GM21737 (cell line): ENCODE measurements around the gene FNDC5.

Source experiments
- ATAC-seq: cut with Tn5 transposase; IDR thresholded peaks from one replicate; pipeline ENCODE4 v1.9.1; 2021; ENCODE audit warnings: mild to moderate bottlenecking, moderate library complexity; ENCODE audit not compliant: unreplicated experiment

FNDC5 gene

DNA sequence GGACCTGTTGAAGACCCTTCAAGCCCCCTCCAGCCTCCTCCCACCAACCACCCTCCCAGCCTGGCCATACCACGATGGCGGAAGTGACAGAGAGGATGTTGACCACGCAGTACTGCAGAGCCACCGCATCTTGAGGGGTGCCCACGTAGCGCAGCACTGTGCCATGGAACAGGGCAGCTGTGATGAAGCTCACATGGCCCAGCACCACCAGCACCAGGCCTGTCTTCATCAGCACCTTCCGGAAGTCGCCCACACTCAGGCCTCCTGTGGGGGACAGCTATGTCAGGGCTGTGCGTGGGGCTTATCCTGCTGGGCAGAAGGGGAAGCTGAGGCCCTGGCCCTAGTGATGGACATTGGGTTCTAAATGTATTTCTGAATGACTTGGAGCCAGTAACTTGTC is 27.3 kb upstream of the FNDC5 start:
- ATAC-seq: no peak

DNA sequence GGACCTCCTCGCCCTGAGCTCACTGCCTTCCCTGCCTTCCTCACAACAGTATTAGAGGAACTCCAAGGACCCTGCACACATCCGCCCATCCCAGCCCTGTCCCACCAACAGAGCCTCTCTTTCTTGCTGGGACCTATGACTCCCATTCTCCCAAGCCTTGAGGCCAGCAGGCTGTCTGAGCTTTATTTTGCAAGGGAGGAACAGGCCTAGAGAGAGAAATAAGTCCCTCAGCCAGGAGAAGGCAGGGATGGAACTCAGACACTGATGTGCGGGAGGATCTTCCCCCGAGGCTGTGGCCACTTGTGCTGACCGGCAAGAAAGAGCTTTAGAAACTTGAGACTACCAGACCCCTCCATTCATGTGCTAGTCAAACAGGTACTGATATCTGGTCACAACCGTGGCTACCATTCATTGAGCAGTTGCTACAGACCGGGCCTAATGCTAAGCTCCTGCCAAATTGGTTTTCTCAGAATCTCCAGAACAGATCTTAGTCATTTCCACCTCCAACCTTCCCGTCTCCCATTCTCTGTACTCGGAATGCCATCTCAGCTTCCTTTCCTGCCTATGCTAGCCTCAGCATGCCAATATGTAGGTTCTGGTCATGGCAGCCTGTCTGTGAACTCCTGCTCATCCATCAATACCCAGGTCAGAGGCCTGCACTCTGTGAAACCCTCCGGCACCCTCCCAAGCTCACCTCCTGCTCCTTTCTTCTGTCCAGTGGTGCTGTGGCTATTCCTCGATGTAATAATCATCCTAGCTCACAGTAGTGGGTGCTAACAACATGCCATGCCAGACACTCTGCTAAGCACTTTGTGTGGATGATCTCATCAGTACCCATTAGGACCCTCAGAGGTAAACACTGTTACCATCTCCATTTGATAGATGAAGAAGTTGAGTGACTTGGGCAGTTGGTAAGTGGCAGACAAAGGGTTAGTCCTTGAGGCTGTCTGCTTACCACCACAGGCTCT is 26.7 kb upstream of the FNDC5 start:
- ATAC-seq: no peak

DNA sequence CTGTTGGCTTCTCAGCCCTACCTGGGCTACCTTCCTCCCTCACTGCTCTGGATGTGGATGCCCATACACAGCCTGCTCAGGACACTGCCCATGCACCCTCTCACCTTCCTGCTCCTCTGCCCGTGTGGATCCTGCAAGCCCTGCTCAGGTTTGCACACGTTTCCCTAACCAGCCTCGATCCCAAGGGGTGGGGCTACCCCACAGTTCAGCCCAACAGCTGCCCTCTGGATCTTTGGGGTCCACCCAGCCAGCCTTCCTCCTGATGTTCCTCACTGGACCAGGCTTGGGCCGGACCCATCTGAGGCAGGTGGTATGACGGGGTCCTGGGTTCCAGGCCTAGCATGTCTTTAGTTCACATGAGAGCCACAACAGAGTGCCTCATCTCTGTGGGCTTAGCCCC is 25.7 kb upstream of the FNDC5 start:
- no peak for ATAC-seq

DNA sequence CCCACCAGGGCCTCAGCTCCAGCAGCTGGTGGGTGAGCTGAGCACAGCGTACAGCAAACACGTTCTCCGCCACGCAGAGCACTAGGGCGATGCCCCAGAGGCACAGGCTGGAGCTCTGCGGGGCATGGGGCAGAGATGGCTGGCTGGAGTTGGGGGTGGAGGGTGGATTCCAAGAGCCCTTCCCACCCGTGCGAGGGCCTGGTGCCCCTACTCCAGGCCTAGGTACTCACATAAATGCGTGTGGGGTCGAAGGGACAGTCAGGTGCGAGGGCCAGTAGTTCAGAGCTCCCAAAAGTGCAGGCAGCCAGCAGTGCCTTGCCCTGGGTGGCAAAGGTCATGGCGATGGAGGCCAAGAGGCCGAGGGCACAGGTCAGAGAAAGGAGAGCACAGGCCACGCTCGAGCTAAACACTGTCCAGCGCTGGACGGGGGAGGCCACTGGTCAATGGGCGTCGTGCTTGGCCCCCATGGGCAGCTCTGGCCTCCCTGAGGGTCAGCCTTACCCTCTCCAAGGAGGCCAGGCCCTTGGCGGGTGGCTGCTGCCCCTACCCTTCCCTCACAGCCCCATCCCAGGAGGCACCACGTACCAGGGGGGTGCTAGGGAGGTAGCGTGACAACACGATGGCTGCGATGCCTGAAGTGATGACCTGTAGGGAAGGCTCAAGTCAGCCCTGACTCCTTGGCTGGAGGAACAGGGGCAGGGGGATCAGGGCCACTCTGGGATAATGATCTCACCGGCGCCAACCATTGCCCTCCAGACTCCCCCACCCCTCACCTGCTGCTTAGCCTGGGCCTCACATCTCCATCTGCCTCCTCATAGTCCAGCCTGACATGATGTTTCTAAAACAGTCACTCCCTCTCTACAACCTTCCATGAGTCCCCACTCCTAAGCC is 24.9 kb upstream of the FNDC5 start:
- ATAC-seq: no peak

DNA sequence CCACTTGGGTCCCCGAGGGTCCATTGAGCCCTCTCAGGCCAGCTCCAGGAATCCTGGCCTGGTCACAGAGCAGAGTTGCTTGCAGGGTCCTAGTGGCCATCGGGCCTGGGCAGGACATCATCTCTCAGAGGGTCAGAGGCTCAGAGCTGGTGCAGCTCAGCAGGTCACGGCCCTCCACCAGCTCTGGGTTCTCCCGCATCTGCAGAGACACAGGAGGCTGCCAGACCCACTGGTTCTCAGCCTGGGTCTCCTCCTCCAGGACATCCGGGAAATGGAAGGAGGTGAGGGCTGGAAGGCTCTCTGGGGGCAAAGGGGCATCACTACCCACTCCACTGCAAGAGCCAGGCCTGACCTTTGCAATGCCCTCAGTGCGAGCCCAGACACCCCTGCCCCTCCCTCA is 24.0 kb upstream of the FNDC5 start:
- ATAC-seq: no peak

DNA sequence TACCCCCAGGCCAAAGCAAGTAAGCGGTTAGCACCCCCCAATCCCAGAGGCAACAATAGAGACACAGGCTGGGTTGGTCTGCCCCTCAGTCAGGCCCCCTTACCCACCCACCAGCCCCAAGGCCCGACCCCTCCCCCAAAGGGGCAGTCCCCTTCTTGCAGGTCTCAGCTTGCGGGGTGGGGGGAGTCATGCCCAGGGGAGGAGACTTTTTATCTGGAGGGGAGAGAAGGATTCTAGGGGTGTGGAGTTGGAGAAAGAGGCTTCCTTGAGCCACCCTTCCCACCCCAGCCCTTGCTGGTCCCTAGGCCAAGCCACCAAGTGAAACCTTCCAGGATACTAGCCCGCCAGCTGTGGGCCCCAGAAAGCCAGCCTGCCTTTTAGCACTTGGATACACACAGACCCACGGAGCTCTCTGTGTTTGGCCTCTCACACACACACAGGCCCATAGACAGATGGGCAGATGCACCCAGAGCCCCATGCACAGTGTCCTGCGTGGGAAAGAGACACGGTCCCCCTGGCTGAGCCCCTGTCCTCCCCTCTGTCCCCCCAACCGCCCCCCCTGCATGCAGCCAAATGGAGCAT is 23.4 kb upstream of the FNDC5 start:
- no peak for ATAC-seq

DNA sequence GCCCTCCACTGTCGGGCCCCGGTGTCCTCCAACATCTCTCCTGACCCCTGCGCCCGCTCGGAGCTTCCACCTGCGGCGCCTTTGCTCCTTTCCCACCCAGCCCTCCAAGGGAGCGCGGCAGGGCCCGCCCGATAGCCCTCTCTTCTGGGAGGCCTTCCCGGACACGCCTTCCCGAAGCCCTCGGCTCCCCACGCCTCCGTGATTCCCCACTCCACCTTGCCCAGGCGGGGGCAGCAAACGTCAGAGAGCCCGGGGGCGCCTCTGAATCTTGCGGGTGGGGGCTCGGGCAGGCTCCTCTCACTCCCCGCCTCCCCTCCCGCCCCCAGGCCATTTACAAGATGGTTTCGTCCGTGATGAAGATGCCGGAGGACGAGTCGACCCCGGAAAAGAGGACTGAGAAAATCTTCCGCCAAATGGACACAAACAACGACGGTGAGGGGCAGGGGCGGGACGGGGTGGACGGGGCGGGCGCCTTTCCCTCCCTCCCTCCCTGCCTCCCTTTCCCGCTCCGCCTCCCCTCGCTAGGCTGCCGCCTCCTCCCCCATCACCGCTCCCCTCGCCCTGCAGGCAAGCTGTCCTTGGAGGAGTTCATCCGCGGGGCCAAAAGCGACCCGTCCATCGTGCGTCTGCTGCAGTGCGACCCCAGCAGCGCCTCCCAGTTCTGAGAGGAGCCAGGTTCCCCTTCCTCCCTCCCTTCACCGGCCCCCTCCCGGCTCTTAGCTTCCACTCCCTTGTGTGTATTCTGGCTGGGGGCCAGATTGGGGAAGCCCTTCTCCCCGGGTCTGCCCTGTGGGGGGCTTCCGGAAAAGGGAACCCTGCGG is 22.7 kb upstream of the FNDC5 start:
- ATAC-seq: no peak

DNA sequence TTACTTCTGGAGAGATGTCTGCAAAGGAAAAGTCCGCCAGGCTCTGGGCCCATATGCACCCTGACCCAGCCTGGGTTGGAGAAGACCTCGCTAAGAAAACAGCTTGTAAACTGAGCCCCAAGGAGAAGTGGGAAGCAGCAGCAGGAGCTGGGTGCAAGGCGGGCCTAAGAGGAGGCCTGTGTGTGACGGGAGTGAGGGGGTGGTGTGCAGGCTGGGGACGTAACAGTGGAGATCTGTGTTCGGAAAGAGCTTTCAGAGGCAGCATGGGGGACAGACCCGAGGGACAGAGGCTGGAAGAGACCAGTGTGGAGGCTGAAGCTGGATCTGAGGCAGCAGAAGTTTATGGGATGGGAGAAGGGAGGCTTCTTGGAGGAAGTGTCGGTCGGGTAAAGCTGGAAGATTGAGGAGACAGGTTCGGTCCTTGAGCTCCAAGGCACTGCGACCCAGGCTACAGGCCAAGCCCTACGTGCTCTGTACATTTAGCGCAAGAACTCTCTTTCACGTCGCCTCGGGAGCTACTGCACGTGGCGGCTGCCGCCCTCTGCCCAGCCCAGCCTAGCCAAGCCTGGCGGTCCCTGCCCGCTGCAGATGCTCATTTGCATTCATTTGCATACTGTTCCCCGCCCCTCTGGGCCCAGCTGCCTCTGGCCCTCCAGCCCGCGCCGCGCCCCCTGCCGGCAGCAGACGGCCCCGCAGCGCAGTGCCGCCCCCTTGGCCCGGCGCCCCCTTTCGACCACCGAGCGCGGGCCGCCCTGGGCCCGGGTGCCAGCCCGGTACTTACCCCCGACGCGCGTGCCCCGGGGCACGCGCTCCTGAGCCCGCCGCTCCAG is 21.9 kb upstream of the FNDC5 start:
- ATAC-seq: no peak

DNA sequence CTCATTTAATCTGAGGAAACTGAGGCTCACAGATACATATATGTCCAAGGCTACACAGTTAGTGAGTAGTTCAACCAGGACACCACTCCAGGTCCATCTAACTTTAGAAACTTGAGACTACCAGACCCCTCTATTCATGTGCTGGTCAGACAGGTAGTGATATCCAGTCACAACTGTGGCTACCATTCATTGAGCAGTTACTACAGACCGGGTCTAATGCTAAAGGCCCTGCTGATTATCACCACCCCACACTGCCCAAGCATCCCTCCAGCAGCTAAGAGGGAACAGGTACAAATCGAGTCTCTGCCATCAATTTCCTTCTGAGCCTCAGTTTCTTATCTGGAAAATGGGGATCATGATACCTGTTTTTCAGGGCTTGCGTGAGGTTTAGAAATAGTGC is 20.9 kb upstream of the FNDC5 start:
- ATAC-seq: no peak

DNA sequence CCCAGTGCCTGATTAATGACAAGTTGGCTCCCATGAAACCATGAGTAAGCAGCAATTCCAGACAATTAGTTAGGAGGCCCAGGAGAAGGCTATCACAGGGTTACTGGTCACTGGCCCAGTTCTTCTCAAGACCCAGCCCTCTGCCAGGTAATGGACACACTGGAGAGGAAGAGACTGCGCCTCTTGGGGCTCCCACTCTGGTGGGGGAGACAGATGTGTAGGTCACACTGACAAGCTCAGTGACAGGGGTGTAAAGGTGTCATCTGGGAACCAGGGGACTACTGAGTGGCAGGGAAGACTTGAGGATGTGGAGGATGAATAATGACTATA is 20.5 kb upstream of the FNDC5 start:
- ATAC-seq: no peak

DNA sequence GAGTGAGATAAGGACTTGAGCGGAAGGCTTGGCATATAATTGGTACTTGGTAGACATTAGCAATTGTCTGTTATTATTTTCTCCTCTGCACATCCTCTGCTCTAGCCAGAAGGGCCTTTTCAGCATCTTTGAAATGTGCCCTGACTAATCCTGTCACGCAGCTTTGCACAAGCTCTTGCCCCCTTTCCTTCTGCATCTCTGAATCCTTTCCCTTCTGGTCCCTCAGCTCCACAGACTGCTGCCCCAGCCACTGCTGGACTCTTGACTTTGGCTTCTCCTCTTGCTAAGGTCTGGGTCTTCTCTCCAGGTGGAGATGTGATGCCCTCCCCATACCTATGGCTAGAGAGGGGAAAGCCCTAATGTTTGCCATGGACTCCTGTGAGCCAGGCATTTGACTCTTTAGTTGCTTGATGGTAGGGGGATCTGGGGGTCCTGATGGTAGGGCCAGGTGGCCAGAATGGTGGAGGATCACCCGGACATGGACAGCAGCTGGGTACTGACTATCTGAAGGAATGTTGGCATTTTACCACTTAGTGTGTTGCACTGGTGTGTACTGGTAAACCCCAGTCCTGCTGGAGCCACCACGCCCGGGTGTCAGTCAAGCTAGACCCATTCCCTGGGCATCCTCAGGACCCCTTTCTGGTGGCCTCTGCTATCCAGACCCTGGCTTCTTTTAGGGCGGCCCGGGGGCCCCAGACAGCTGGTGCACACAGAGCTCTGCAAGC is 20.0 kb upstream of the FNDC5 start:
- ATAC-seq: no peak

DNA sequence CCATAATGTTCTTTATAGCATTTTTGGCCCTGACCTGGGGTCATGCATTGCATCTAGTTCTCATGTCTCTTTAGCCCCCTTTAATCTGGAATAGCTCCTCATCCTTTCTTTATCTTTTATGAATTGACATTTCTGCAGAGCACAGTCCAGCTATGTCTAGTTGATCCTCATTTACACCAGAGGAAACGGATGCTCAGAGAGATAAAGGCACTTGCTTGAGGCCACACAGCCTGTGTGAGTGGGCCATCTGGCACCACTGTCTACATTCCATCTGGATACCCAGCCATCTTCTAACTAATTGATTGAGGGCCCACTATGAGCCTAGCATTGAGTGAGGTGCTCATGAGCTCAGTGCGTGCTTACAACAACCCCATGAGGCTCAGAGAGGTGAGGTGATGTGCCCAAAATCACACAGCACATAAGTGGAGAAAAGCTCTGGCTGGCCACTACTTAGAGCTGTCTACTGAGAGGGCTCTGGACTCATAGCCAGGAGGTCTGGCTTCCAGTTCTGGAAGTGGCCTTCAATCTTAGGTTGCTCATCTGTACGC is 19.1 kb upstream of the FNDC5 start:
- no peak for ATAC-seq

DNA sequence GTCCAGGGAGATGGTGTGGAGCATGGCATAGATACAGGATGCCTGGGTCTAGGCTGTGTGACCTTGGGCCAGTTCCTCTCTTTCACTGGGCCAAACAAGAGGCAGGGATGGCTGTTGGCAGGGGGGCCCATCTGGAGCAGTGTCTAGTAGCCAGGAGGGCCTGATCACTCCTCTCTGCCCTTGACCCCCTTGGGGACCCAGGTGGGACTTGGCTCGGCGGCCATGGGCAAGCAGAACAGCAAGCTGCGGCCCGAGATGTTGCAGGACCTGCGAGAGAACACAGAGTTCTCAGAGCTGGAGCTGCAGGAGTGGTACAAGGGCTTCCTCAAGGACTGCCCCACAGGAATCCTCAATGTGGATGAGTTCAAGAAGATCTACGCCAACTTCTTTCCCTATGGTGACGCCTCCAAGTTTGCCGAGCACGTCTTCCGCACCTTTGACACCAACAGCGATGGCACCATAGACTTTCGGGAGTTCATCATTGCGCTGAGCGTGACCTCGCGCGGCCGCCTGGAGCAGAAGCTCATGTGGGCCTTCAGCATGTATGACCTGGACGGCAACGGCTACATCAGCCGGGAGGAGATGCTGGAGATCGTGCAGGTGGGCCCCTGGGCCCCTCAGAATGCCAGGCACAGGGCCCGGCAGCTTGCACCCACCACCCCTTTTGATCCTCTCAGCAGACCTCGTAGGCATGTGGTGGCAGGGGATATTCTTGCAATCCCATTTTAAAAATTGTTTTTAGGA is 18.1 kb upstream of the FNDC5 start:
- no peak for ATAC-seq

DNA sequence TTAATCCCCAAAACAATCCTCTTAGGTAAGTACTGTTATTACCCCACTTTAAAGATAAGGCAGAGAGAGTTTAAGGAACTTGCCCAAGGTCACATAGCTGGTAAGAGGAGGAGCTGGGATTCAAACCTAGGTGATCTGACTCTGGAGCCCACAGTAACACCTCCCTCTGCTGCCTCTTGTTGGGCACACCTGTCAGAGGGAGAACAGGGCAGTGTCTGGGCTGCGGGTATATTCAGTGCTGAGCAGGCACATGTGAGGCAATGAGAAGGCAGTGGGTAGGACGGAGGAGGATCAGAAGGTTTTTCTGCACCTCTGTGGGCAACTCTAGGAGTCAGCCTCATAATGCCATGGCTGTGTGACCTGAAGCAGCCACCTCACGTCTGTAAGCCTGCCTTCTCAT is 17.4 kb upstream of the FNDC5 start:
- no peak for ATAC-seq

DNA sequence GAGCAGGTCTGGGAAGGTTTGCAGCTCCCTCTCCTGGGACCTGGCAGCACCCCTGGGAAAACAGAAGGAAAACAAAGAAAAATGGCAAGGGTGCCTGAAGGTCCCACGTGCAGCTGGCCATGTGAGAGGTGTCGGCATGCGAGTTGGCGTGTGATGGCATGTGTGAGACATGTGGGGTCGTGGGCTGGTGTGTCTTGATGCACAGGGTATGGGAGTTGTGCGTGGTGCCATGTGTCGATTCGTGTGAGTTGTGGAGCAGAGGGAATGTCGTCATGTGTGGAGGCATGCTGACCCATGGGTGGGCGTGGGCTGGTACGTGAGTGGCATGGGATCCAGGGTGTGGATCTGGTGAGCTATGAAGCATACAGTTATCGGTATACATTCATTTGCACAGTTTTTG is 16.9 kb upstream of the FNDC5 start:
- no peak for ATAC-seq

DNA sequence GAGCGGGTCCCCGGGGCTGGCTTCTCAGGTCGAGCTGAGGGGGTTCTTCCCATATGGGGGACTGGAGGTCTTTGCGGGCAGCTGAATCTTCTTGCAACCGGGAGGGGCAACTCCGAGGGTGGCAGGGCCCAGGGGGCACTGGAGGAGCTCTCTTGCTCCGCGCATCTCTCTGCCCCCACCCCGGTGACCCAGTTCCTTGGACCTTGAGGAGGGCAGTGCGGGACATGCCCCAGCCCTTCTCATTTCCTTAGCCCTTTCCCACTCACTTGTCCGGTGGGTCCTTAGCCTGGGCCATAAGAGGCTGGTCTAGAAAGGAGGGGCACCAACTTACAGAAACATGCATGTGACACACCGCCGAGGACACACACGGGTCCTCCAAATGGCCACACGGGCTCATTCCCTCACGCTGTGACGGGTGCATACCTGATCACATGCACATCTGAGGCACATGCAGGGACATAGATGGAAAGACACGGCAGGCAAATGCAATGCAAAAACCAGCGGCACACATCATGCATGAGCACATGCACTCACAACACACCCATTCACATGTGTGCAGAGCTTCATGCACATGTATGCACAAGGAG is 16.2 kb upstream of the FNDC5 start:
- ATAC-seq: no peak

DNA sequence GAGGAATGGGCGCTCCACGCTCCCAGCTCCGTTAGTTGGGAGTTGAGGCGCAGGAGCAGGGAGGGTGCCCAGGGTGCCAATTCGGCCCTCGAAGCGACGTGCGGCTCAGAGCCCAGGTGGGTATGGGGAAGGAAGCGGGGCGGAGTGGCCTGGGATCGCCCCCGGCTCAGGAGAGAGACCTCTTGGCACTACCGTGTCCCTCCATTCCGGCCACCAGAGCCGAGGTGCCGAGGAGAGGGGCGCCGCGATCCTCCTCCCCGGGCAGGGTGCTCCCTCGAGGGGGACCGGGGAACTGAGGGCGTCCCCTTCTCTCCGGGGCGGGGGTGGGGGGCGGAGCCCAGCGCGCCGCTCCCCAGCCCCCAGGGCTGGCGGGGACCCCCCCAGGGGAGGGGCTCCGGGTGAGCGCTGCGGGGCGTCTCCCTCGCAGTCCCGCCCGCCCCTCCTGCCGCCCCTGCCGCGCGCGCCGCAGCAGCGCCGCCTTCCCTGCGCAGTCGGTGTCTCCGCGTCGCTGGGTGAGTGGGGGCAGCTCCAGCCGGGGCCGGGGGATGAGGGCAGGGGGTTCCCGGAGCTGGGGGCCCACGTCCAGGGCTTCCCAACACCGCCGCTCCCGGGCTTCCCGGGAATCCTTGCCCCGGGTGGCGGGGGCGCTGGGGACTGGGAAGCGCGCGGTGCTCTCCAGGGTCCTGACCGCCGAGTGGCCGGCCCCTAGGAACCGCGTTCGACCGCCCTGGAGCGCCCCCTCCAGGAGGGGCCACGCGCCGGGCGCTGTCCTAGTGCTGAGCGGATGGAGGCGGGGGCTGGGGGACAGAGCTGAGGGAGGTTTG is 15.5 kb upstream of the FNDC5 start, which contains the start of gene HPCA:
HPCA (plus strand) TSS at position 488 of the 824 bp plus-strand sequence. CDS start 2,408 bp downstream, outside the sequence.
- no peak for ATAC-seq
